ENCODE data around the gene MYL12A.
"Not testable (repeated sequence)": the region's sequence is repeated elsewhere in the genome, so short reads cannot be mapped to it uniquely, and the experiment has no call there.

The MYL12A gene

DNA sequence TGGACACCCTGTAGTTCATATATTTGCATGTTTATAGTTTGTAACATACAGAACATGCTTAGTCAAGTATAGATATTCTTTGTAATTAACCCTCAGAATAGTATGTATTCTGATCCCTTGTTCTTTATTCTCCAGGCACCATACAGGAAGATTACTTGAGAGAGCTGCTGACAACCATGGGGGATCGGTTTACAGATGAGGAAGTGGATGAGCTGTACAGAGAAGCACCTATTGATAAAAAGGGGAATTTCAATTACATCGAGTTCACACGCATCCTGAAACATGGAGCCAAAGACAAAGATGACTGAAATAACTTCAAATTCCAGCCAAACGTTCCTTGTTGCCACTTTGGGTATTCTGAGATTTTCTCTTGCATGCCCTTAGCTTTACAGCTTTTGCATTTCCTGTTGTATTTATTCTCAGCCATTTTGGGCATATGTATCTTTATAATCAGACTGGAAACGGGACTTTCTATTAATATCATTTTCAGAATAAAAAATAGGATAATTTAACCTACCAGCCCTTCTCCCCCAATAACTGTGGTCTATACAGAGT lies 8.1 kb downstream of the MYL12A start:
- no peak for DNase-seq (ENCODE audit: low read depth)

DNA sequence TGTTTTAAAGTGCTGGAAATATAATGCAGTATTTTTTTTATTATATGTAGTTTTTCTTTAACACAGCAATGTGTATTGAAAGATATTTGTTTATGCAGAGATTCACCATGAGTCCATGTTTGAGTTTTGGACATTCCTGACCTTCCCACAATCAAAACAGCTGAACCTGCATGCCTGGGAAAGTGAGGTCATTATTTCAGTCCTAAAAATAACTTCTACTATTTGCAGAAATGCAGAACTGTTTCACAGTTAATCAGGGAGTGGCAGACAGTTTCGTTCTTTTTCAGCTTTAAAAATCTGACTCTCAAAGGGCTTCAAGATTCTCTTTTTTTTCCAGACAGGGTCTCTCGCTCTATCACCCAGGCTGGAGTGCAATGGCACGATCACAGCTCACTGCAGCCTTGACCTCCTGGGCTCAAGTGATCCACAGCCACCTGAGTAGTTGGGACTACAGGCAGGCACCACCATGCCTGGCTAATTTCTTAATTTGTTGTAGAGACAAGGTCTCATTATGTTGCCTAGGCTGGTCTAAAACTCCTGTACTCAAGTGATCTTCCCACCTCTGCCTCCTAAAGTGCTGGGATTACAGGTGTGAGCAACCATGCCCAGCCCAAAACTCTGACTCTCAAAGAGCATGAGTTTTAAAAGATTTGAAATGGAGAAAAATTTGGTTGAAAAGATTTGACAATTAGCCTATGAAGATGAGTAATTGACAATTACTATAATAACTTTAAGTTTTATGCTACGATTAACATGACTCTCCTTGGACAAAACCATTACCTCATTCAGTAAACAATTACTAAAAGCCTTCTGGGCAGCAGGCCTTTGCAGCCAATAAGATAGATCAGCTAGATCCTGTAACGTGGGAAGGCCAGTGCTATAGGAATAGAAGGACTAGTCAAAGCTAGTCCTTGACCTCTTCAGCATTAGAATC lies 9.4 kb downstream of the MYL12A start:
- DNase-seq (ENCODE audit: low read depth): peak; percentile 88

DNA sequence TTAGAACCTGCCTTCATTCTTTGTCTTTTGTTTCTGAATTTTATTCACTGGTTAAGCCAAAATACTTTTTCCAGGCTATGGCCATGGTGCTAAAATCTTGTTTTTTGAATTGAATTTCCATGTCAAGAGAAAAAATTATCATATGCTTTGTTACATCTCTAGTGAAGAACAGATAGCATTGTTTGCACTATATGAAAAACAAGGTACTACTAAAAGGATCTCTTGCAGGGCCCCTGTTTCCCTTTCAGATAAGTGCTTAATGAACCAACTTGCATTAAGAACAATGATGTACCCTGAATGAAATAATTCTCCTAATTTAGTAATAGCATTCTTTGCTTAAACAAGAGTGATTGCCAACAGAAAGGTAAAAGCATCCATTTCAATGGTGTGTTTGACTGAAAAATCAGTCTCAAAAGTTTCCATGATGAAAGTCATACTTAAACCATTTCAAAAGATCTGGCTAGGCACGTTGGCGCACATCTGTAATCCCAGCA lies 10.1 kb downstream of the MYL12A start:
- no peak for DNase-seq (ENCODE audit: low read depth)

DNA sequence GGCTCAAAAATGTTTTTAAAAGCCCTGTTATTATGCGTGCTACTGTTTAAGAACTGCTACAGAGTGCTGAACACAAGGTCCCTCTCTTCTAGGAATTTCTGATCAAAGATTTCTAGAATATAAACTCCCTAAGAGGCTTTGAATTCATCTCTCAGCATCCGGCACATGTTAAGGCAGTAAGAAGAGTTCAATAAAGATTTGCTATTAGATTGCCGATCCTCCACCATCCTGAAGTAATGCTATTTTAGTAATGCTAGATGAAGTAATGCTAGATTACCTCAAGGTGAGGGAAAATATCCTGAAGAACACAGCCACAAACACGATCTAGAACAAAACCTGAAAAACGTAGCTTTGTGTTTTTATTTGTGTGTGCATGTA lies 13.4 kb downstream of the MYL12A start:
- peak; percentile 29 for DNase-seq (ENCODE audit: low read depth)

DNA sequence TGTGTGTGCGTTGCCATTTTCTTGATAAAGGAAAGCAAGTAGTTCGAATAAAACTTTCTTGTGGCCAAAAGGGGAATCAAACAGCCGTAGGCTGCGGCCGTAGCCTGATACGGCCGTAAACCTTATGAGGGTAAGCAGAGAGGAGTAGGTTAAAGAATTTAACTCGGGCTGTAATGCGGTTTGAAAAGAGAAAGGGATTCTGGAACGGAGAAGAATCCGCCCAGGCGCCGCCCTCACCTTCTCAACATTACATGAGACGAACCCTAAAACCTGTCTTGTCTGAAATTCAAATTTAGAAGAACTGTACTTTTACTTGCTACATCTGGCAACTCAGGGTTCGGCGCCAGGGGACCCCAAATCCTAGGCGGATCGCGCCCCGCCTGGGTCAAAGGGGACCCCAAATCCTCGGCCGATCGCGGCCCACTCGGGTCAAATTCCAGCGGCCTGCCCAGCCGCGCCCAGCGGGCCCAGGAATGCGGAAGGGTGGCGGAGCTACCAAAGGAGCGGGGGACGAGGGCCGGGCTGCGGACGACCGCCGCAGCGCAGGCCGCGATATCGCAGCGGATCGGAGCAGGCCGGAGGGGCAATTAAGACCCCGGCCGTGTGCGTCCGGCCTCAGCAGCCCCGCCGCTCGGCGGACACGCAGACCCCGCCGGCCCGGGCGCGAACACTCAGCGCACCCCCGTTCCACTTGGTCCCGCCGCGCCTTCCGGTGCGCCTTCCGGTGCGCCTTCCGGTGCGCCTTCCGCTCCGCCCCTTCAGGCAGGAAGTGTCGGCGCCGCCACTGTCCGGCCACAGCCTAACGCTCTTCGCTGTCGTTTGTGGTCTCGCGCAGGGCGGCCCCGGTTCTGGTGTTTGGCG lies 14.0 kb downstream of the MYL12A start, which contains the start of gene MYL12B:
Gene MYL12B (plus strand): TSS at position 761 of the 861 bp plus-strand sequence. CDS start 10,766 bp downstream, outside the sequence.
- DNase-seq (ENCODE audit: low read depth): peak; percentile 85

DNA sequence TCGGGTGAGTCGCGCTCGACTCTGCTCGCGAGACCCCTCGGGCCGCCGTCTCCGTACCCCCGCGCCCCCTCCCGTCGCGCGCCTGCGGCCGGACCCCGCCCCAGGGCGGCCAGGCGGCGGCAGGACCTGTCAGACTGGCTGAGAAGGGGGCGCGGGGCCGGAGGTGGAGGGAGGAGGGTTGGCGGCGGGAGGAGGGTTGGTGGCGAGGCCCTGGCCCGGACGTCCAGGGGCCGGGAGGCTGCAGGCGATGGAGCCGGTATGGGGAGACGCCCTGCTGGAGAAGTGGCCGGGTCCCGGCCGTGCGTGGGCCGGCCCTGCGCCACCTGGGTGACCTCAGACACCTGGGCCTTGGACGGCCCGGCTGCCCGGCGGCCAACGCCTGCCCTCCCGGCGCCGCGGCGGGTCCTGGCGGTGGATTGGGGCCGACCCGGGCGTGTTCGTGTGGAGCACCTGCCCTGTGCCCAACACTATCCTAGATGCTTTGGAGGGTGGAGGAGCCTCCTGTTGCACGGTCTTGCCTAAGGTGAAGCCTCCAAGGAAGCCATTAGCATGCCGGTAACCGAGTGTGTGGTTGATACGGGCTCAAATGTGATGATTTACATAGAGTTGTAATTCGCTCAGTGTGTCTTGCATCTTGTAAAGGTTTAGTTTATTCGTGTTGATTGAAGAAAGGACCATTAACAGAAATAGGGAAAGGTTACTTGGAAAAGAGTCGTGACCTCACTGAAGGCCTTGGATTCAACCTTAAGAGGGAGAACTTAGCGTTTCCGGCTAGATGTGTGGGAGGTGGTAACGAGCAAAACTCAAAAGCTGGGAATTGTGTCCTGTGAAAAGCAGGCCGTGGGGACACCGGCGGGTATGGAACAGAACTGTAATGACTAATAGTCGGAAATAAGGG lies 14.9 kb downstream of the MYL12A start:
- peak; percentile 49 for DNase-seq (ENCODE audit: low read depth)

DNA sequence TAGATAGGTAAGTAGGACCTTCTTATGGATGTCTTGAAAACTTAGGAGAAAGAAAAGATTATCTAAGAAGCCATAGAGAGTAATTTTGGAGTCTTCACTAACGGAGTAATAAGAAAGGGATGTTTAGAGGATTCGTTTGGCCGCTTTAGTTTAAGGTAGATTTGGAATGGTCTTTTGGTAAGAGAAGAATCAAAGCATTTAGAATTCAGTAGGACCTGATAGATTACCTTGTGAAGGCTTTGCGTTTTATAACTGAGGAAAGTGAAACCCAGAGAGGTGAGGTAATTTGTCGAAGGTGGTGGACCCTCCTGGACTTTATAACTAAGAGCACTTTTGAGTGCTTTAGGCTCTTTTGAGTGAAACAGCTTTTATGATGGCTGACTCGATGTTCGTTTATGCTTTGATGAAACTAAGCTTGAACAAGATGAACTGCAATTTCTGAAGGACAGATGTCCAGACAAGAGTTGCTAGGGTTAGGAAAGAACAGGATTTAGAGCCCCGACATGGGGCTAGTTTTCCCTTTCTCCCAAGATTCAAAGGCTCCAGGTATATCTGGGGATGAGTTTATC lies 15.6 kb downstream of the MYL12A start:
- DNase-seq (ENCODE audit: low read depth): no peak

DNA sequence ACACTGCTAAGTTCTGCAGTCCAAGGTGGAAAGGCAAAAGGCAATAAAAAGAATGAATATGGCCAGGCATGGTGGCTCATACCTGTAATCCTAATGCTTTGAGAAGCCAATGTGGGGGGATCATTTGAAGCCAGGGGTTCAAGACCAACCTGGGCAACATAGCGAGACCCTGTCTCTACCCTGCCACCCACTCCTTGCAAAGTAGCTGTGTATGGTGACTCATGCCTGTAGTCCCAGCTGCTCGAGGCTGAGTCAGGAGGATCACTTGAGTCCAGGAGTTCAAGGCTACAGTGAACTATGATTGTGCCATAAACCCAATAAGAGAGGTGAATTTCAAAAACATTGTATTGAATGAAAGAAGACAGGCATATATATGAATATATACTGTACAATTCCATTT lies 16.8 kb downstream of the MYL12A start:
- no peak for DNase-seq (ENCODE audit: low read depth)

DNA sequence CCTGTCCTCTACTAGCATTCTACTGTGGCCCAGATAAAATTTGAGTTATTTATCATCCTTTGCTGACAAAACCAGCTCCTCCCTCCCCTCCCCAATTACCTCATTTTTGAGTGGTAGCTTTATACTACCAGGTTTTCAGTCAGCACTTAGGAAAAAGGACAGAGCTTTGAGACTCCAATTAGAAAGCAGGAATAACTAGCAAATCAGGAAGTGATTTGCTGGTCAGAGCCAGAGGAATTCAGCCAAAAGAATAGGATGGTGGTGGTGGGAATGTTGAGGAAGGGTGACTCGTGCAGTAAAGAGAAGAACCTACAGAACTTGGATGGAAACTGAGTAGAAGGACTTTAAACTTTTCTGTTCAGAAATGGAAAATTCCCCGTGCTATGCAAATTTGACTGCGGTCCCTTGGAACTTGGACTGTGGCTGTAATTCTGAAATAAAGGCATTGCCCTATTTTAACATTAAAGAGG lies 18.0 kb downstream of the MYL12A start:
- peak; percentile 79 for DNase-seq (ENCODE audit: low read depth)

DNA sequence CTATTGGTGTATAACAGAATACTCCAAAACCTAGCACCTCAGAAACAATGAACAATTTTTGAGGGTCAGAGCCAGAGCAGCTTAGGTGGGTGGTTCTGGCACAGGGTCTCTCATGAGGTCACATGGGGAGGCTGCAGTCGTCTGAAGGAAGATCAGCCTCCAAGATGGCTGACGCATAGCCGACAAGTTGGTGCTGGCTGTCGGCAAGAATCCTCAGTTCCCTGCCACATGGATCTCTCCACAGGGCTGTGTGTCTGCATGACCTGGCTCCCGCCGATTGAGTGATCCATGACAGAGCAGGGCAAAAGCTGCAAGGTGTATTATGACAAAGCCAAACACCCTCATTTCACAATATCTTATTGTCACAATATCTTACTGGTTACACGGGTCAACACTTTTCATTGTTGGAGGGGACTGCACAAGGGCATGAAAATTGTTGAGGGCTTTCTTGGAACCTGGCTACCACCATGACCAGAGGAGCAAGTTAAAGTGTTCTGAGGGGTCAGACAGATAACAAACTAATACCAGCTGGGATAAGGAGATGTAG lies 18.5 kb downstream of the MYL12A start:
- DNase-seq (ENCODE audit: low read depth): no peak

DNA sequence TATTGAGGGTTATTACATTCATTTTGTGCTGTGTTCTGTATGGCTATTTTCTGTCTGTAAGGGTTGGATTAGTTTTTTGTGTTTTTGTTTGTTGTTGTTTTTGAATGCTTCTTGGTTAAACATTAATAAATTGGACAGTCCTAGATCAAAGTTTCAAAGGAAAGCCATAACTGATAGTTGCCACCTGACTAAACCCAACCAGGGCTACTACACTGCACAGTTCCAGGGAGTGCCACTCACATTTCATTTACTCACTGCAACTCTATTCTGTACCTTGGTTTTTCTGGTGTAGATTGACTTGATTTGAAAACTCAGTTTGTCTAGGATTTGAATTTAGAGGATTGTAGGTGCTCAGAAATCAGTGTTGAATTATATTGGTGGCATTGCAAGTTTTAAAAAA lies 20.7 kb downstream of the MYL12A start:
- DNase-seq (ENCODE audit: low read depth): no peak

DNA sequence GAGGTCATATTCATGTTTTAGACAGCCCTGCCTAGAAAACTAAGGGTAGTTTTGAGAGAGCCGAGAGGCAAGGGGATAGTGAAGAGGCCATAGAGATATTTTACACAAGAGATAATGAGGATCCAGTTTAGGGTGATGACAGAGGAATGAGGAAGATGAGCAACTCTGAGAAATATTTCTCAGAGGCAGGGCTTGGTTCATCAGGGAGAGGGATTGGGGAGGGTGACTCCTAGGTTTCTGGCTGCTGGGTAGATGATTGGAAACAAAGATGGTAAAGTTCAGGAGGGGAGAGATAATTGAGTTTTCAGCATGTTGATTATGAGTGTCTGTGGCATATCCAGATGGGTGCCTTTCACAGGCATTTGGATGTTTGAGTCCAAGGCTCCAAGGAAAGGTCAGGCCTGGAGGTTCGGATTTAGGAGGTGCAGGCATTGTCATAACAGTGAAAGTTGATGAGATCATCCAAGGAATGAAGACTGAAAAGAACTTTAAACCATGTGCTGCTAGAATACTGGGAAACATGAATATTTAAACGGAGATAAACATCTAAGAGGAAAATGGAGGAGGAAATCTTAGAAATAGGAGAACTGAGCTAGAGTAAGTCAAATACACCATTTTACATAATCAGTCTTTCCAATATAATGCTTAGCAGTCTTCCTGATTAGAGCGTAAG lies 21.8 kb downstream of the MYL12A start:
- peak; percentile 91 for DNase-seq (ENCODE audit: low read depth)

DNA sequence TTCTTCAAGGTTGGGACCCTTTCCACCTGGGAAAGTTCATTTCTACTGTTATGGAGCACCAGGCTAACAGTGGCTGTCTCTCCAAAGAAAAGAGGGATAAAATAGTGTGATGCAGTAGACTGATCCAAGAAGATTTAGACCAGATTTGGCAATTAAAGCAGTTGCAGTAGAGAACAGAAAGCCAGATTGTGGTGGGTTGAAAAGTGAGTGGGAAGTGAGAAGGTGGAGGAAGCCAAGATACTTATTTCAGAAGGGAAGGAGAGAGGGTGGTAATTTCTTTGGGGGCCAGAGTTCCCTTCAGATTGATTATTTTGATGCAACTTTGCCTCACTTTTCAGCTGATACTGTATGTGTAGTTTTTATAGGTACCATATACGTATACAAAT lies 22.3 kb downstream of the MYL12A start:
- DNase-seq (ENCODE audit: low read depth): no peak

DNA sequence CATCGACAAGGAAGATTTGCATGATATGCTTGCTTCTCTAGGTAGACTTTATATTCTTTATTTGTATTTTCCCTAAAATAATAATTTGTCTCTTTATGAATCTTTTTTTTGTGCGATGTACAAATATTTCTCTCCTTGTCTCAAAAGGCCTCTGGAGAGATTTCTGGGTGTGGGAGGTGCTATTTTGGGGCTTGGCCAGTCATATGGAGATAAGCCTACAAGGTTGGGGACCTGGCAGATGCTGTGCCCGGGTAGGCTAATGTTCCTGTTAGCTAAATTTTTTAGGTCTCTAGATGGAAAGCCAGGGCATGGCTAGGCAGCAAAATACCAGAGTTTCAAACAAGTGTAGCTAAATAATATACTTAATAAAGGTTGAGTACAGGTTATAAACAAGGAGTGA lies 25.4 kb downstream of the MYL12A start:
- DNase-seq (ENCODE audit: low read depth): no peak

DNA sequence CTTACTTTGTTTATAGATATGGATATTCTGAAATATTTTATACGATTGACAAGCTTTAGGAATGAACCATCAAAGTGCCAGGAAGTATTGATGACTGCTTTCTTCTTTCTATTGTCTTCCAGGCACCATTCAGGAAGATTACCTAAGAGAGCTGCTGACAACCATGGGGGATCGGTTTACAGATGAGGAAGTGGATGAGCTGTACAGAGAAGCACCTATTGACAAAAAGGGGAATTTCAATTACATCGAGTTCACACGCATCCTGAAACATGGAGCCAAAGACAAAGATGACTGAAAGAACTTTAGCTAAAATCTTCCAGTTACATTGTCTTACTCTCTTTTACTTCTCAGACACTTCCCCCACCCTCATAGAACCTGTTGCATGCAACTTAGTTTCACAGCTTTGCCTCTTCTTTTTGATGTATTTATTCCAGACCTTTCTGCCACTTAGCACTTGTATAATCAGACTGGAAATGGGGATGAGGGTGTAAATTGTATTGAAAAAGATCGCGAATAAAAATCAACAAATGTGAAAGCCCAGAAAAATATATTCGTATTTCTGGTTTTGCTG lies 30.1 kb downstream of the MYL12A start:
- not testable (repeated sequence) for DNase-seq (ENCODE audit: low read depth)

DNA sequence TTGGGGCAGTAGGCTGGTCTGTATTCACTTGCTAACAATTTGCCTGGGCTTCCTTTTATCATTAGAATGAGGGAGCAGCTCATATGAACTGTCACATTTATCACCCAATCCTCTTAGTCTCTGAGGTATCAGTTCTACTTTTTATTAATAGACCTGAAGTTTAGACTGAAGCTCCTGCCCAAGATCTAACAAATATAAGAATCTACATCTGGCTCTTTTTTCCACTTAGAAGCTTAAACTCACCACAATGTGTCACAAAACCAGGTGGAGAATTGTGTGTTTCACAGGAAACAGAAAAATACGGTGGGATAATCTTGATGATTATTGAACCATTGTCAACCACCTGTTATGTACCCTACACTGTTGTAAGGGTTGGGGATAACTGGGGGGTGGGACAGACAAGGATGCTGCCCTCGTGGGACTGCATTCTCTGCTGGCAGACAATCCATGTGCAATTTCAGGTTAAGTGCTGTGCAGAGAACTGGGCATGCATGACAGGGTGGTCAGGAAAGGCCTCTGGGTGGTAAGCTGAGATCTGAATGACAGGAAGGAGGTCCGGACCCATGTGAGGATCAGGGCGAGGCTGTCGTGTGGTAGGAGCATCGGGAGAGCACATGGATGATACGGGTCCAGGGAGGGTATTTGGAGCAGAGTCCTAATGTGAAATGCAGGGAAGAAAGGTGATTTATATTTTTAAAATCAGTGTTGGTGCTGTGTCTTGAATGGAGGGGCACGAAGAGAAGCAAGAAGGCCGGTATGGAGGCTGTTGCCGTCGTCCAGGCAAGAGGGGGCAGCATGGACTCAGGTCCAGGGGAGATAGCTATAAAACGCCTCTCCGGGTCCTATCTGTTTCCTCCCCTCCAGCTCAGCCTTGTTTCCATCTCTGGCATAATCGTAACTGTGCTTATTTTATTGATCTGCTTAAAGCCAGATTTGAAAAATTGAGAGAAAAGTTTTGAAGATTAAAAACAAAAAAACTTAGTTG lies 31.9 kb downstream of the MYL12A start:
- DNase-seq (ENCODE audit: low read depth): no peak

DNA sequence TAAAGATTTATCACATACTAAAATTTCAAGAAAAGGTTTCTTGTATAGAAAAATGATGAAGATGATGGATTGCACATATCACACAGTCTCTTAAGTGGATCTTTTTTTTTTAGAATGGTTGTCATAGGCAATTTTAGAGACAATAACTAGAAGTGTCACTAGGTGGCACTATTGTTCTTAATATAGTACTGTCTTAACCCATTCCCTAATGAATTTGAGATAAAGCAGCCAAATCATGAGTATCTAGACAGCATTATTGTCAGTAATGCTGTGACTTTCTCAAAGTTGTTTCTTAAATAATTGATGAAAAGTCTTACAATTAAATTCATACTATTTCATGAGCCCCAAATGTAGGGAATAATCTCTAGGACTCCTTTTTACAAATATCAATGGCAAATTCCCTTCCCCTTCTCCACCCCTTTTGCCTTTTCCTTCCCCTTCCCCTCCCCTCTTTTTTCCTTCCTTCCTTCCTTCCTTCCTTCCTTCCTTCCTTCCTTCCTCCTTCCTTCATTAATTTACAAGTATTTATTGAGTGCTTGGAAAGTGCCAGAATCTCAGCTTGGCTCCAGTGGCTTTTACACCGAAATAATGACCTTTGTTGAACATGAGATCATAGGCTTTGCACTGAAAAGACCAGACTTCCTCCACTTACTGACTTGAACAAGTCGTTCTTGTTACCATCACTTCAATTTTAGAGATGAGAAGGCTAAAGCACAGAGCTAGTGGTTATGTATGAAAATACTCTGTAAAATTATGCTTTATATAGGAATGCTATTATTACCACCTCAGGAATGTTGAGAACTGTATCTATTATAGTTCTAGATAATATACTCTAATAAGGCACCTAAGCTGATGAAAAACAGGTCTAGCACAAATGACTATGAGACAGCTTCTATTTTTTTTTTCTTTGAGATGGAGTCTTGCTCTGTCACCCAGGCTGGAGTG lies 34.1 kb downstream of the MYL12A start:
- peak; percentile 83 for DNase-seq (ENCODE audit: low read depth)

All from EH (cell line).